Choroid plexus epithelial cell (primary cell): ENCODE data around the gene NPLOC4.
A peak's percentile ranks its signal among the peaks of the same experiment; 100 is the strongest.

Experiments
- DNase-seq: peaks from one replicate; pipeline ENCODE4 v3.0.0-alpha.2; 2010; ENCODE audit warnings: low read depth
- H3K4me3 ChIP-seq: 2 replicates; pipeline ENCODE4 v1.5.1; 2011; ENCODE audit warnings: low read depth, mild to moderate bottlenecking, control low read depth, low read length, moderate library complexity
- CTCF ChIP-seq: conservative IDR thresholded peaks from 2 replicates; pipeline ENCODE4 v1.5.1; 2011; ENCODE audit warnings: low read depth, mild to moderate bottlenecking, control low read depth, inconsistent platforms, low read length, moderate library complexity

The NPLOC4 gene

GRCh38 chr17:81603846-81604610 is 32.9 kb downstream of the NPLOC4 start:
- no peak overlapping the region for H3K4me3 ChIP-seq
- no peak for DNase-seq
- TF ChIP-seq CTCF: no peak

GRCh38 chr17:81601525-81602120 is 35.3 kb downstream of the NPLOC4 start:
- DNase-seq: peak; percentile 88
- H3K4me3 ChIP-seq: no peak overlapping the region
- TF ChIP-seq CTCF: peak; percentile 83

- no peak overlapping the region for H3K4me3 ChIP-seq
- peak; percentile 73 for DNase-seq
- TF ChIP-seq CTCF: no peak
These were observed 37.0 kb downstream of the NPLOC4 start for GRCh38 chr17:81599719-81600486.

- no peak for DNase-seq
- H3K4me3 ChIP-seq: no peak overlapping the region
- TF ChIP-seq CTCF: no peak
These were observed 43.6 kb downstream of the NPLOC4 start for GRCh38 chr17:81593105-81593871.

GRCh38 chr17:81591971-81592370 is 44.9 kb downstream of the NPLOC4 start:
- H3K4me3 ChIP-seq: no peak overlapping the region
- no peak for TF ChIP-seq CTCF
- no peak for DNase-seq

- no peak overlapping the region for H3K4me3 ChIP-seq
- DNase-seq: no peak
- TF ChIP-seq CTCF: no peak
These were observed 46.8 kb downstream of the NPLOC4 start for GRCh38 chr17:81590121-81590520.
